Peyer's patch (tissue), 4 donors: ENCODE data around the gene PTH1R.

ENCODE experiments used
- POLR2A ChIP-seq, 2 donors: fragments of 450-650 bp; IDR thresholded peaks; one replicate each; pipeline ENCODE4 v1.5.1; 2017; ENCODE audit warnings: antibody characterized with exemption in 2 of 2, mild to moderate bottlenecking in 2 of 2, moderate library complexity in 2 of 2
- TF ChIP-seq, protein P1 (sequence below), 6 experiments: fragments of 450-650 bp in 4 of 6; fragments of 200-600 bp in 2 of 6; sonication (generic) in 1 of 6; IDR thresholded peaks; one replicate each; pipeline ENCODE4 v1.5.1; 2017 to 2019; ENCODE audit warnings: antibody characterized with exemption in 6 of 6, mild to moderate bottlenecking in 3 of 6, moderate library complexity in 1 of 6

DNA sequence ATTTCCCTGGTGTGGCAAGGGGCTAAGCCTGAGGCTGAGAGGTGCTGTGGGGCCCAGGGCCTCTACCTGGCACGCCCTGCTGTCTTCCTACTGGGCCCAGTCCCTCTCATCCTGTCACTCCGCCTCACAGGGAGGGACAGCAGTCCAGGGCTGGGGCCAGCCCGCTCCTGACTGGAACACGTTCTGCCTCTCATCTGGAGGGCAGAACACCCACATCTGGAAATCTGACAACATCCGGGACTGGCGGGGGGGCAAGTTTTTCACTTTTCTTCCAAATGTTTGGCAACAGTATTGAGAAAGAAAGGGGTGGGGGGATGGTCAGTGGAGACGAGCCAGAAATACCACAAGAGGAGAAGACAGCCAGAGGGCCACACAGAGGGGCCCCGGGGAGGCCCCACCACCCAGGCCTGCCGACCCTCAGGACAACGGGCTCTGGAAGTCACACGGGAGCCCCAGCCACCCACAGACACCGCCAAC is 12.5 kb upstream of the PTH1R start:
- TF ChIP-seq, protein P1, sequence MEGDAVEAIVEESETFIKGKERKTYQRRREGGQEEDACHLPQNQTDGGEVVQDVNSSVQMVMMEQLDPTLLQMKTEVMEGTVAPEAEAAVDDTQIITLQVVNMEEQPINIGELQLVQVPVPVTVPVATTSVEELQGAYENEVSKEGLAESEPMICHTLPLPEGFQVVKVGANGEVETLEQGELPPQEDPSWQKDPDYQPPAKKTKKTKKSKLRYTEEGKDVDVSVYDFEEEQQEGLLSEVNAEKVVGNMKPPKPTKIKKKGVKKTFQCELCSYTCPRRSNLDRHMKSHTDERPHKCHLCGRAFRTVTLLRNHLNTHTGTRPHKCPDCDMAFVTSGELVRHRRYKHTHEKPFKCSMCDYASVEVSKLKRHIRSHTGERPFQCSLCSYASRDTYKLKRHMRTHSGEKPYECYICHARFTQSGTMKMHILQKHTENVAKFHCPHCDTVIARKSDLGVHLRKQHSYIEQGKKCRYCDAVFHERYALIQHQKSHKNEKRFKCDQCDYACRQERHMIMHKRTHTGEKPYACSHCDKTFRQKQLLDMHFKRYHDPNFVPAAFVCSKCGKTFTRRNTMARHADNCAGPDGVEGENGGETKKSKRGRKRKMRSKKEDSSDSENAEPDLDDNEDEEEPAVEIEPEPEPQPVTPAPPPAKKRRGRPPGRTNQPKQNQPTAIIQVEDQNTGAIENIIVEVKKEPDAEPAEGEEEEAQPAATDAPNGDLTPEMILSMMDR (IDR thresholded peaks at IDR 0.05): no peak
- TF ChIP-seq POLR2A (IDR thresholded peaks at IDR 0.05): no peak
